Measurements from ENCODE around the gene WDR45B.

The WDR45B gene

GRCh38 chr17:82592767-82593589, 55.3 kb downstream of the WDR45B start:
- no peak for TF ChIP-seq CTCF (IDR thresholded peaks at IDR 0.05)

DNA sequence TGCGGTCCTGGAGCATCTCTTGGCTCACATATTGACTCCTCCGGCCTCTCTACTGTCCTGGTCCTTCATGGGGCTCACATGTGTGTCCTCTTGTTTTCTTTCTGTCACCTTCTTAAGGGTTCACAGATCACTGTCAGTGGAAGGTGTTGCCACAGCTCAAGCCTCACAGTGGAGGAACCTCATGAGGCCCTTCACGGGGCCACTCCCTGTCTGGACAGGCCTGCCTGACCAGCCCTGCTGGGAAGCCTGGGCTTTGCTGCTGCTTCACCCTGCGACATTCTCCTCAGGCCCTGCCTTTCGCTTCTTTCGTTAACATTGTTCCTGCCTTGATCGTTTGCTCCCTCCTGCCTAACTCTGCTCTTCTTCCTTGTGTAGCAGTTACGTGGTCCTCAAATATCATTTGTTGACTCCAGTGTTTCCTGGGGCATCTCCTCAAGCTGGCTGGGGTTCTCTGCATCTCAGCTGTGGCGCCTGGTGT, 55.9 kb downstream of the WDR45B start:
- TF ChIP-seq CTCF (IDR thresholded peaks at IDR 0.05), result no peak

- TF ChIP-seq CTCF (IDR thresholded peaks at IDR 0.05), result no peak
Measured at GRCh38 chr17:82590881-82591539, 57.2 kb downstream of the WDR45B start.

- no peak for TF ChIP-seq CTCF (IDR thresholded peaks at IDR 0.05)
Measured at GRCh38 chr17:82590216-82590615, 58.0 kb downstream of the WDR45B start.

DNA sequence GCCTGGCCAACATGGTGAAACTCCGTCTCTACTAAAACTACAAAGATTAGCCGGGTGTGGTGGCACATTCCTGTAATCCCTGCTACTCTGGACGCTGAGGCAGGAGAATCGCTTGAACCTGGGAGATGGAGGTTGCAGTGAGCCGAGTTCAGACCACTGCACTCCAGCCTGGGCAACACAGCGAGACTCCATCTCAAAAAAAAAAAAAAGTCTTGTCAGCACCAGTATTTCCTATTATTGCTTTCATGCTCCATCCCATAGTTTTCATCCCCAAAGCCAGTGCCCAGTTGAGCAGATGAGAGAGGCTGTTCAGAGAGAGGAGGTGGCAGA, 58.4 kb downstream of the WDR45B start:
- no peak for TF ChIP-seq CTCF (IDR thresholded peaks at IDR 0.05)

GRCh38 chr17:82588266-82589175, 59.7 kb downstream of the WDR45B start:
- no peak for TF ChIP-seq CTCF (IDR thresholded peaks at IDR 0.05)
